ENCODE results near the gene CCDC50. TPM values are rescaled to one million over a fixed set of nuclear protein-coding genes. Genes with fewer than 3 reads are reported as not detected.

The CCDC50 gene
- total RNA-seq, 2 donors from 2014 or later = 56.0 to 84.7 TPM

GRCh38 chr3:191290311-191291025 is 38.7 kb upstream of the CCDC50 start:
- Histone ChIP-seq H3K36me3 (no peaks in the 10 kb centered on the region), H3K27me3 (replicated peaks; ENCODE audit: insufficient read depth) (no peaks in the 10 kb centered on the region), H3K9me3 (no peaks in the 10 kb centered on the region), H3K4me3 (no peak overlapping the region), H3K4me1 (replicated peaks) (no peaks in the 10 kb centered on the region), H3K27ac (no peak overlapping the region)
- intact Hi-C loops (cut with DNase I) = no loop called here
- no peak for DNase-seq (ENCODE audit: low spot score)
- WGBS = 74% methylated on average over 4 of the region's 4 CpGs
- TF ChIP-seq CTCF (IDR thresholded peaks at IDR 0.05) (no peak), POLR2A (IDR thresholded peaks at IDR 0.05) (no peak), POLR2AphosphoS5 (IDR thresholded peaks at IDR 0.05) (no peak)

GRCh38 chr3:191292243-191293015 is 36.8 kb upstream of the CCDC50 start:
- intact Hi-C loops (cut with DNase I) = no loop called here
- TF ChIP-seq POLR2A (IDR thresholded peaks at IDR 0.05) = no peak

GRCh38 chr3:191294291-191294690 is 34.9 kb upstream of the CCDC50 start:
- Histone ChIP-seq H3K9me3 (no peaks in the 10 kb centered on the region), H3K36me3 (no peaks in the 10 kb centered on the region), H3K27ac (no peak overlapping the region), H3K27me3 (replicated peaks; ENCODE audit: insufficient read depth) (no peaks in the 10 kb centered on the region), H3K4me1 (replicated peaks) (no peaks in the 10 kb centered on the region), H3K4me3 (no peak overlapping the region)
- 94% methylated on average over 1 of the region's 1 CpG for WGBS
- TF ChIP-seq POLR2A (IDR thresholded peaks at IDR 0.05) (no peak), CTCF (IDR thresholded peaks at IDR 0.05) (no peak), POLR2AphosphoS5 (IDR thresholded peaks at IDR 0.05) (no peak)
- intact Hi-C loops (cut with DNase I) = no loop called here
- DNase-seq (ENCODE audit: low spot score) = no peak

More at GRCh38 chr3:191292243-191293015, 36.8 kb upstream of the CCDC50 start:
- no peak for DNase-seq (ENCODE audit: low spot score)
- Histone ChIP-seq H3K36me3 (no peaks in the 10 kb centered on the region), H3K27me3 (replicated peaks; ENCODE audit: insufficient read depth) (no peaks in the 10 kb centered on the region), H3K27ac (no peak overlapping the region), H3K4me3 (no peak overlapping the region), H3K9me3 (no peaks in the 10 kb centered on the region), H3K4me1 (replicated peaks) (no peaks in the 10 kb centered on the region)
- 78% methylated on average over 5 of the region's 5 CpGs for WGBS

- no peak for DNase-seq (ENCODE audit: low spot score)
- Histone ChIP-seq H3K36me3 (no peaks in the 10 kb centered on the region), H3K4me3 (no peak overlapping the region), H3K27me3 (replicated peaks; ENCODE audit: insufficient read depth) (no peaks in the 10 kb centered on the region), H3K27ac (no peak overlapping the region), H3K9me3 (no peaks in the 10 kb centered on the region), H3K4me1 (replicated peaks) (no peaks in the 10 kb centered on the region)
- no peak for TF ChIP-seq CTCF (IDR thresholded peaks at IDR 0.05)
- TF ChIP-seq POLR2AphosphoS5 (IDR thresholded peaks at IDR 0.05) = peak; percentile 42
- intact Hi-C loops (cut with DNase I) = no loop called here
- WGBS = 46% methylated on average over 4 of the region's 4 CpGs
These were observed 33.1 kb upstream of the CCDC50 start for GRCh38 chr3:191296041-191296541.

GRCh38 chr3:191298846-191299245 is 30.3 kb upstream of the CCDC50 start:
- no peaks in the 10 kb centered on the region for H3K36me3 ChIP-seq
- H3K4me3 ChIP-seq = no peak overlapping the region
- H3K9me3 ChIP-seq = no peaks in the 10 kb centered on the region
- H3K27me3 ChIP-seq (replicated peaks; ENCODE audit: insufficient read depth) = no peaks in the 10 kb centered on the region
- intact Hi-C loops (cut with DNase I) = no loop called here
- no peak for DNase-seq (ENCODE audit: low spot score)
- TF ChIP-seq POLR2AphosphoS5 (IDR thresholded peaks at IDR 0.05) (no peak), CTCF (IDR thresholded peaks at IDR 0.05) (no peak), POLR2A (IDR thresholded peaks at IDR 0.05) (no peak)
- no peak overlapping the region for H3K27ac ChIP-seq
- H3K4me1 ChIP-seq (replicated peaks) = no peaks in the 10 kb centered on the region
